Brain pericyte (primary cell): ENCODE measurements around the gene ITGA2.

ENCODE experiments used
- DNase-seq: peaks from one replicate; pipeline ENCODE4 v3.0.0-alpha.2; 2012; ENCODE audit warnings: low read depth, low spot score

ITGA2 gene

DNA sequence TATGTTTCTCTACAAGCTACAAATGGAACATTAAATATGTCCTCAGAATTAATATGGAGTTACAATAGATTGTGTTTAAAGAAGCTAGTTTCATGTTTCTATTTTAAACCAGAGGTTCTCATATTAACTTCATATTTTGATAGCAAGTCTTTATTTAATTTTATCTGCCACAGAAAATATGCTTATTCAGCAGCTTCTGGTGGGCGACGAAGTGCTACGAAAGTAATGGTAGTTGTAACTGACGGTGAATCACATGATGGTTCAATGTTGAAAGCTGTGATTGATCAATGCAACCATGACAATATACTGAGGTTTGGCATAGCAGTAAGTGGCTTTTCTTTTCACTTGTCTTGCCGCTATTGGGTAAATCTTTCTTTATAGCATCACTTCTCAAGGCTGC is 66.2 kb downstream of the ITGA2 start:
- DNase-seq = no peak

DNA sequence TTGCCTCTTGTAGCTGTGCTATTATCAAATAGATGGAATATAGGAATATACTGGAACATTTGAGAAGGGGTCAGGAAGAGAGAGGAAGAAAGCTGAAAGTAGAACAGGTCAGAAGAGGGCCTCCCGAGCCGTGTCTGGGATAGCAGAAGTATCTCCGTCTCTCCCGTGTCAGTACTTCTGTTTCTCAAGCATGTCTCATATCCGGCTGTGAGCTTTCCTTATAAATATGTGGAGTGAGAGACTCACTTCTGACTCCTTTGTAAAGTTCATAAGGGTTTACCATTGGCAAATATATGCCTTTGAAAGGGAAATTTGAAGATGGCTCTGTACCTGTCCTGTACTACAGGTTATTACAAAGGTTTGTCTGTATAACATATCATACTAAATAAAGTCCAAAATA is 70.1 kb downstream of the ITGA2 start:
- no peak for DNase-seq

DNA sequence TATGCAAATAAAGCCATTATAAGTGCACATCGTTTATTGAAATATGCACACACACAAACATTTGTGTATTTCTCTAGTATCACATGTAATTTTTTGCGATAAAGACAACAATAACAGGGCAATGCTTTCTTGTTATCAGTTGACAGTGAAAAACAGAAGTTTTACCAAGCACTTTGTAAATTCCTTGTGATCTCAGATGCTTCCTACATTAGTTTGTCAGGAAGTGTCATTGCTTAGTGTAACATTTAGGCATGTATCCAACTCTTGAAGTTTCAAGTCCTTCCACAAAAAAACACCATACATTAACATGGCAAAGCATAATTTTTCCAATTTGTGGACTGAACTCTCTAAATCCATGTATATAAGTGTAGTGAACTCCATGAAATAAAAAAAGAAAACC is 74.0 kb downstream of the ITGA2 start:
- DNase-seq = no peak

DNA sequence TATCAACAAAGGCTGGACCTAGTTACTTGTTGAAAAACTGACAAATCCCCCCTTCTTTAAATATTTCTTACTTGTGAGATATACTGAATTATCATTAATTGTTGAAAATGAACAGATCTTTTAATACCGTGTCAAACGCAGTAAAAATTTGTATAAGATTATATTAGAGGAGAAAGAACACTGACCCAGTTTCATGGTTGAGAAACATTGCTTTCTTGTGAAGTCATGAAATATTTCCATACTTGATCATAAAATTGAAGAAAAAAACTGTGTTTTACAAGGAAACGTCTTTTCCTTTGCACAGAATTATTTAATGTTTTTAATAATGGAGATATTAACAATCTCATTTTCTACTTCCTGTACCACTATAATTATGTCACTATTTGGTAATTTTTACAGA is 74.6 kb downstream of the ITGA2 start:
- no peak for DNase-seq

DNA sequence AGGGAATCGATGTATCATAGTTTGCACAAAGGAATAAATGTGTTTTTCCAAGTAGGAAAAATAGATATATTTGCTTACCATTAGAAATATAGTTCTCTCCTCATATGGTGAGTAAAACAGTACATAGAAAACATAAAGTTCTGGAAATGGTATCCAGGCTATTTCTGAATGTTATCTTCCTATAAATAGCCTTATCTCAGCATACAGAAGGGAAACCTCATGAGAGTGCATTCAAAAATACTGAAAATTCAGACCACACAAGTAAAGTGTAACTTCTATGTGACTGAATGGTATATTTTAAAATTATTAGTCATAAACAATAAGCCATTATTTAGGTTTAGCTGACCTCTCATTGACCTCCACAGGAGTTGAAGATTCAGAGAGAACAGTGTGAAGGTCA is 76.9 kb downstream of the ITGA2 start:
- DNase-seq = no peak

DNA sequence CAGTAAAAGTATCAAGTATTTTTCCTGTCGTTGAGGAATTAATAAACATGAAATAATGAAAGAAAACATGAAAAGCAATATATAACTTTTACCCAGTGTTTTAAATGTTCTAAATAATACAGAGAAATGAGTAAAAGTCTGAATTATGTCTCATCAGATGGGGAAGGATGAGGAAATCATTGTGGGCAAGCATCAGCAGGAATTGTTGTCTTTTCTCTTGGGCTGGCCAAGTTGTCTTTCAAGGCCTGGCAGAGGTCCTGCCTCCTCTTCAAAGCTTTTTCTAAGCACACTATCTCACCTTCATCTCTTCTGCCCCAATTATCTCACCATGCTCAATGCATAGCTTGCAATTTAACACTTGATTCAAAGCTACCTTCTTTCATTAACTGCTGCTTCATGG is 78.5 kb downstream of the ITGA2 start:
- DNase-seq = no peak

DNA sequence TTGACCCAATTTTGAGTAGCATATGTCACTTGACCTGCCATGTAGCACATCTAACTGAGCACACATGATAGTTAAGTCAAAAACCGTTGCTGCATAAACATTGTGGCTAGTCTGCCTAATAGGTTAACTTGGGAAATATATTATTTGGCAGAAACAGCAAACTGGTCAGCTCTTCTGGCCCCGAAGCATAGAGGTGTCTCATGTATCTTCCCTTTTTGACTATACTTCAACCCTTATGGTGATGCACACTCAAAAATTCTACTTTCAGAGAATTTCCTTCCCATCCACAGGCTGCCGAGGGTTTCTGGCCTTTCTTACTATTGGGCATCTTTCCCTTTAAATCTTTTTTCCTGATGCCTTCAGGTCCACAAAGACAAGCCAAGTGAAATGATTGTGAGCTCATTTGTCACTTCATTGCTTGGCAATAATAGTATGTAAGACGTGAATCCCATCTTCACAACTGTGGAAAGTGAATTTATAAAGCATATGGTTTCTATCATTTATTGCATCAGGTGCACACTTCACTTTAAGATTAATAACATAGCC is 79.2 kb downstream of the ITGA2 start:
- DNase-seq = no peak

DNA sequence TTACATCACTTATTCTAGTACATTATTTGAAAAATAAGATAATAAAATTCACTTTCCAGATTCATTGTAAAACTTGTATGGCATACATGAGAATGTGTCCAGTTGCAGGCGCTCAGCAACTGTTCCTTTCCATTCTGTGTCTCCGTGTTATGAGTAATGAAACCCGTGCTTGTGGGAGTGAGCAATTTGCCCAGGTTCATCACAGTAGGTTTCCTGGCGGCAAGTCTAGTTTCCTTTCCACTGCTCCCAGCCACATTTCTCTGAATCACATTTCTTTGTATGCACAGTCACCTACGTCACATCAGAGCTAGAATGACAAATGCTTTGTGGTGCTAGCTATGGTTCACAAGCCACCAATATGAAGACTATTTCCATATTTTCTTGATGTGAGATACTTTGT is 80.5 kb downstream of the ITGA2 start:
- peak; percentile 39 for DNase-seq

DNA sequence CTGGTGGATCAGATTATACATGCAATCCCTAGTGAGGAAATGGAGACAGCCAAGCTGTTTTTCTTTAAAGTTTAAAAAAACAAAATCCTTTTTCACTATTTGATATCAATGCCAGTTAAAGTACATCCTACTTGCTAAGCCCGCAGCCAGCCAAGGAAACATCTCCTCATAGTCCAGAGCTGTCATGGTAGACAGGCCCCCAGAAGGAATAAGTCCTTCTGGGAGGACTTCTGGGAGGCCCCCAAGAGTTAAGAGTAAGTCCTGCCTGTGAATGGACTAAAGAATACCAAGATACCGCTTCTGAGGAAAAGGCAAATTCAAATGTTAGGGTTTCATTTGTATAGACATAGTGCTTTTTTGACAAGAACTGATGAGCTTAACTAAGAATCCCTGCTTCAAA is 82.1 kb downstream of the ITGA2 start:
- no peak for DNase-seq

DNA sequence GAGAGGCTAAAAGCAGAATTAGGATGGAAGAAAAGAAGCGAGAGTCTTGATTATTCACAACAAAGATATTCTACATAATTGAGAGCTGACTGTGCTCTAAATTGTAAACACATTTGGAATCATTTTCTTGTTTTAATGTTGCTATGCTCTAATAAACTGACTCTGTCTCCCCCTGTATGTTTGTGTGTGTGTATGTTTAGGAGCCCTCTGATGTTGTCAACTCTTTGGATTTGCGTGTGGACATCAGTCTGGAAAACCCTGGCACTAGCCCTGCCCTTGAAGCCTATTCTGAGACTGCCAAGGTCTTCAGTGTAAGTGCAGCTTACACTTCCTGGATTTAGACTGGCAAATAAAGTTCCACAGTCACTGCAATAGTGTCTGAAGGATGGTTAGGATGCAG is 82.6 kb downstream of the ITGA2 start:
- no peak for DNase-seq

DNA sequence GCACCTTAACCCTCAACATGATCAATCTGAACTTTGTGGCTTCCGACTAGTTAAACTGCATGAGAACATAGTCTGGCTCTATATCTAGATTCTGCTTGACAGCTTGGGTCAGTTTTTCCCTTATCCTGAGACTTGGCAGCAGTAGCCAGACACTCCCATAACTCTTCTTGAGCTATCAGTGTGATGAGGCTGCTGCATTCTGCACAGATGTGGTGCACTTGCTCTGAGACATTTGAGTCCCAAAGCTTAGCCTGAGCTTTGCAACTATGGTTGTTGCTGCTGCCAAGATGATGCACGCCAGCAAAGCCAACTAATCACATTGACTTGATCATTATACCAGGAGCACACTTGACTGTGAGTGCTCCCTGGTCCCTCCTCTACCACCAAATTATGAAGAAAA is 84.2 kb downstream of the ITGA2 start:
- DNase-seq = no peak

DNA sequence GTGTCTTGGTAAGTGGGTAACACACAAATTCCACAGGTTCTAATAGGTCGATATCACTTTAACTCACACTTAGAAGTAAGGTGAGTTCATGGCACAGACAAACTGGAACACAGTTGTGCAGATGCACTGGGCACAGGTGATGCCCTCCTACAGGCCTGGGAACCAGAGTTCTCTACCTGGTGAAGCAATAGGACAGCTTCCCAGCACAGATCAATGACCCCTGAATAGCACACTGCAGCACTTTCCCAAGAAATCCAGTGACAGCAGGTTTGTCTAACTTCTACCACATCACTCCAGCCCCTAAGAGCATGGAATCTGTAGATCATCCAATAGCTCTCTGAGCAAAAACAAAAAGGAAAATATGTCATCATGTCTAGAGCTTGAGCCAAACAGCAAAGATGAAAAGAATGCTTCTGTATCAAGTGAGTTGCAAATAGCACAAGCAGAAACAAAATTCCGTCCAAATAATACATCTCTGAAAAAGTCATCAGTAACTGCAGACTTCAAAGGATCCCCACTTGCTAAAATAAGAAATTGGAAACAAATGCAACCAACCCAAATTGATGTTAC is 86.9 kb downstream of the ITGA2 start:
- no peak for DNase-seq

DNA sequence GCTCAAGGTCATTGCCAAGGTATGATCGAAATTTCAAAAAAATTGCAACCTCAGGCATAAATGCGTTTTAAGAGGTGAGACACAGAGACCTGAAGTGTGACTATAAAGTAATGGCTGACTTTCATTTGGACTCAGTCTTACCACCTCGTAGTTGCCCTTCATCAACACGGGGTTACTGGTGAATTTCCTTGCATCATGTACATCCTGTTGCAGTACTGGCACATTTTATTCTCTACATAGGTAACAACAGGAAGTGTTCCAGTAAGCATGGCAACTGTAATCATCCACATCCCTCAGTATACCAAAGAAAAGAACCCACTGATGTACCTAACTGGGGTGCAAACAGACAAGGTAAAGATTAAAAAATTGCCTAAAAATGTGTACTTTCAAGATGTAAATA is 91.1 kb downstream of the ITGA2 start:
- no peak for DNase-seq

DNA sequence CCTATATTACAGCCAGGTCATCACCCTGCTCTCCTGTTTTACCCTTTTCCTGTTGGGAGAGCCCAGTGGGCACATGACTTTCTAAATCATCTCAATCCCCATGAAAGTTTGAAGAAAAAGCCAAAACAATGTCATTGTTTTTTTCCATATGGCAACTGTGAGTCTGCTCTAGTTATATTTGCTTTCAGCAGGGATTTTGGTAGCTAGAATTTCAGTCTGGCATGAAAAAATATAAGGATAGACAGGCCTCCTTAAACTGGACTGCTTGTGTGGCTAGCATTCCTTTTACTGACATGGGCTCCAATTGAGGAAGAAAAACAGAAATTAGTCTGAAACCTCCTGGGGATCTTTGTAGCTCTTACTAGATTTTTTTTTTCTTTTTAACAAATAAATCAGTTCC is 94.8 kb downstream of the ITGA2 start:
- DNase-seq = no peak

DNA sequence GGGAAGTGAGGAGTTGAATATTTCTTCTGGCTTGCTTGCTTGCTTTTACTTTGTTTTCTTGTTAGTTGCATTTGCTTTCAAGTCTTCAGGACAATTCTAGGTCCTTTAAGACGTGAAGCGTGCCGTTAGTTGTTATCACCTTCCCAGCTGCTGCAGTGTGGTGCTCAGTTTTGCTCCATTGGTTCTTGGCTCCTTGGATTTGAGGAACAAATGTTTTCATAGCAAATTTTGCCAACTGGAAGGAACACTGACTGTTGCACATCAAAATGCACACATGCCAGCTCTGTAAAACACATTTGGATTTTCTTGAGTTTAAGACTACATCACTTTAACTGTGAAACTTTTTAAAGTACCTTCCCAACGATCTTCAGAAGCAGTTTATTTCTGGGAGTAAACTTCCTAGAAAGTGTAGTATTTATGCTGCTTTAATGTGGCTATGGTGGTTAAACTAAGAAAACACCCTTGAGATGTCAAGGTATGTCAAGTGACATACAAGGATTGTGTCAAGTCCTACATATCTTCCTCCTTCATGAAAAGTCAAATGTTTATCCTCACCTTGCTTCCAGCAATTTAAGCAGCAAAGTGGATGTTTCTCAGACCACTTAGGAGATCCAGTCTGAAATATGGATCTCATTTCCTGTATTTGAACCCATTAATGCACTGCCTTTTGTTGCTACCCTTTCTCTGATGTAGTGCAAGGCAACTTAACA is 95.5 kb downstream of the ITGA2 start:
- no peak for DNase-seq

DNA sequence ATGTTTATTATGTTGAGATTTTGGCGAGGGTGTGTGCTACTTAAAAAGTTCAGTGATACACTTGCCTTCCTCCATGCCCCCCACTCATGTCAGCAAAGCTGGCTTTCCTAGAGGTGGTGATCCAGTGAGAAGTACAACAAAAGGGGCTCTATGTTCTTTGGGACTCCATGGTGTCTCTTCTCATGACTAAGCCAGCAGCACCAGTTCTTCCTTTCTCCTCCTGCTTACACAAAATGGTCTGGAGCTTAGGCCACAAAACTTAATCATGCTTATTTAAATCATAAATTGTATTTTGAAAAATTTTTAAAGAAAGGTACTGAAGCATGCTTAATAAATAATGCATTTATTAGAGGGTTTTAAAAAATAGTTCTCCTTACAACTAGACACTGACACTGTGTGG is 98.0 kb downstream of the ITGA2 start:
- no peak for DNase-seq

DNA sequence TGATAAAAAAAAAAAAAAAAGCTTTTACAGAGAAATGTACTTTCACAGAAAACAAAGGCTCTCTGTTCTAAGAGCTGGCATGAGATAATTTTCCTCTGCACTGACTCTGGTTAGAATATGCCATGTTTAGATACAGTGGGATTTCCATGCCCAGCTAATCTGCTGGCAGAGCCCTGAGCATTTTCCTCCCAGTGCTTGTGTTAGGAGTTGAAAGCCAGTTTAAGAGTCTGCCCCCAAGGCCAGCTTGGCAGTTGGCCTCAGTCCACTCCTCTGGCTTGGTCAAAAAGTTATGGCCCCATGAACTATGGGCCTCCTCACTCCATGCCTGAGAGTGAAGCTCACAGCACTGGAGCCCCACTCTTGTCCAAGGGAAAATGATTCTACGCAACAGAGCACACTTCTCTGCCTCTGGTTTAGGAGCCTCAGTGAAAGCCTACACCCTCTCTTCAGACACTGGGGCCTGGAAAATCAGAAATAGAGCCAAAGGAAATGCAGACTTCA is 98.5 kb downstream of the ITGA2 start:
- DNase-seq = no peak

DNA sequence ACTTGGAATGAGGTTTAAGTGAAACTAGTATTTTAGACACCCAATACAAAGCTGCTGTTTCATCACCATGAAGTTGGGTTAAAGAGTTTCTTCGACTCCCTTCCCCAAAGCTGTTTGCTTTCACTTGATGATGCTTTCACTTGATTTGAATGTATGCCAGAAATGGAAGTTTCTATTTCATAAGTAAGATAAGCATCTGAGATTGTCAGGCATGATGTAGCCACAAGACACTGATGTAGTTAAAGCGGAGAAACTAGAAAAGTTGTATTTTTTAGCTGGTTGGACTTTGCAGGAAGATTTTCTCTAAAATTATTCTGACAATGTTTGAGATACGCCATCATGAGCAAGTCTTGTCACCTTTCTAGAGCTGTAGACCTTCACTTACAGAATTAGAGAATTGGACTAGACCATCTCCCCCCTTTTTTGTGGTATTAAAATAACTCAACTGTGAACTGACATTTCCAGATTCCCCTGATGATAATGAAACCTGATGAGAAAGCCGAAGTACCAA is 100.4 kb downstream of the ITGA2 start:
- no peak for DNase-seq

DNA sequence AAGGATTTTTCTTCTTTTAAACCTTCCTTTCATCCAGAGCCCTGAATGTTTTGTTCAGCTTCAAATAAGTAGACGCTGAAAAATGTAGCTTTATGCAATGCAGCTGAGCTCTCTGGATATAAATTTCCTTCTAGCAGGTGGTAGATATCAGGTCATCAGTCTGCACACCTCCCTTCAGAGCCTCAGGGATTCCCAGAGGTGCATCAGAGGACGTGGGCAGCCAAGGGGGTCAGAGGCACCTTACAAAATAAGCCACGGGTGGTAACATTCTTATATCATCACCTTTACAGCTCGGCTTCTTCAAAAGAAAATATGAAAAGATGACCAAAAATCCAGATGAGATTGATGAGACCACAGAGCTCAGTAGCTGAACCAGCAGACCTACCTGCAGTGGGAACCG is 101.1 kb downstream of the ITGA2 start:
- no peak for DNase-seq

DNA sequence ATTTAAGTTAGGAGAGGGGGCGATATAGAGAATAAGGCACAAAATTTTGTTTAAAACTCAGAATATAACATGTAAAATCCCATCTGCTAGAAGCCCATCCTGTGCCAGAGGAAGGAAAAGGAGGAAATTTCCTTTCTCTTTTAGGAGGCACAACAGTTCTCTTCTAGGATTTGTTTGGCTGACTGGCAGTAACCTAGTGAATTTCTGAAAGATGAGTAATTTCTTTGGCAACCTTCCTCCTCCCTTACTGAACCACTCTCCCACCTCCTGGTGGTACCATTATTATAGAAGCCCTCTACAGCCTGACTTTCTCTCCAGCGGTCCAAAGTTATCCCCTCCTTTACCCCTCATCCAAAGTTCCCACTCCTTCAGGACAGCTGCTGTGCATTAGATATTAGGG is 102.1 kb downstream of the ITGA2 start:
- DNase-seq = no peak

DNA sequence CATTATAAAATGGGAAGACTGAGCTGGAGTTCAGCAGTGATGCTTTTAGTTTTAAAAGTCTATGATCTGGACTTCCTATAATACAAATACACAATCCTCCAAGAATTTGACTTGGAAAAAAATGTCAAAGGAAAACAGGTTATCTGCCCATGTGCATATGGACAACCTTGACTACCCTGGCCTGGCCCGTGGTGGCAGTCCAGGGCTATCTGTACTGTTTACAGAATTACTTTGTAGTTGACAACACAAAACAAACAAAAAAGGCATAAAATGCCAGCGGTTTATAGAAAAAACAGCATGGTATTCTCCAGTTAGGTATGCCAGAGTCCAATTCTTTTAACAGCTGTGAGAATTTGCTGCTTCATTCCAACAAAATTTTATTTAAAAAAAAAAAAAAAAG is 103.1 kb downstream of the ITGA2 start:
- DNase-seq = no peak

DNA sequence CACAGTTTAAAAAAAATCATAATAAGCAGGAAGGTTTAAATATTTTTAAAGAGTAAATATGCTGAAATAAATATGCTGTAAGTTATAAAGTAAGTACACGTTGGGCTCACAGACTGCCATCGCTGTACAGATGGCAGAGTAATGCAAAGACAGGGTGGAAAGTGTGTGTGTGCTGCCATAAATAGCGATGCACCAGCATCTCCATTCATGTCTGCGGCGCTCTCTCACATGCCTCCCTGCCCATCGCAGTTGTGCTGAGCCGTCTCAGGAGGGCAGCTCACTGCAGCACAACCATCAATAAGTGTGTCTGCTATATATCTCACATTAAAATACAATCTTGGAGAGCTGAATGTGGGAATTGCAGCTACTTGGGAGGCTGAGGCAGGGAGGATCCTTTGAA is 106.1 kb downstream of the ITGA2 start:
- no peak for DNase-seq

DNA sequence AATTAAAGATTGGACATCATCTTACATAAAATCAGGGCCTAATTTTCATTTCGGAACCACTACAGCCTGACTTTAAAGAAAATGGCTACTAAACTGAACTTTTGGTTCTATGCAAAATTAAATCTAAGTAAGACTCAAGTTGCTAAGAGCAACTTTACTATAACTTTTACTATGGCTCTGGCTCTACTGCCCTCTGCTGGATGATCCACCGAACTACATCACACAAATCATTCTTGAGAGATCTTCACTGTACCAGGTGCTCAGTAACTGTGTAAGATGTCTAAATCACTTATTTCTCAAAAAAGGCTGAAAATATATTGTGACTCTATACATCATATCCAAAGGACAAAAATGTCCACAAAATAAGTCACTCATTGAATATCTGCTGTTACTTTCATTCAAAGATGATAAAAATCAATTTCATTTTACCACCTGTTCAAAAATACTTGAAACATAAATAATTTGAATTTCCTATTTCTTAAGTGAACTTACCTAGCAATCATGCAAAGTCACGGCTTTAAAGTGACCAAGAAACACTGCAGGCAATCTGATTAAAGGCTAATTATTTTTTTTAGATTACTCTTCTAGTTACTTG is 106.9 kb downstream of the ITGA2 start:
- peak; percentile 36 for DNase-seq
